Peyer's patch (tissue), 4 donors: Measurements from ENCODE around the gene ZC2HC1C. TPM values are rescaled to one million over a fixed set of nuclear protein-coding genes. Genes with fewer than 3 reads are reported as not detected.

Experiments
- DNase-seq, 3 donors: peaks; one replicate each; pipeline ENCODE4 v3.0.0-alpha.2; 2017 to 2019
- H3K27ac ChIP-seq, 4 donors: fragments of 200-600 bp; sonication (generic); one replicate each; pipeline ENCODE4 v1.5.1; 2016 to 2019
- H3K27me3 ChIP-seq, 2 donors: fragments of 200-600 bp; sonication (generic); one replicate each; pipeline ENCODE4 v1.5.1; 2019
- H3K36me3 ChIP-seq, 3 donors: fragments of 200-600 bp; sonication (generic); one replicate each; pipeline ENCODE4 v1.5.1; 2016 to 2019
- H3K4me1 ChIP-seq, 4 donors: fragments of 200-600 bp; sonication (generic); one replicate each; pipeline ENCODE4 v1.5.1; 2016 to 2019
- H3K4me3 ChIP-seq, 4 donors: fragments of 200-600 bp; sonication (generic); 1 replicate in 3 of 4; 2 replicates in 1 of 4; pipeline ENCODE4 v1.5.1; 2016 to 2019; ENCODE audit warnings: mild to moderate bottlenecking in 1 of 4
- H3K9me3 ChIP-seq, 4 donors: fragments of 200-600 bp; sonication (generic); one replicate each; pipeline ENCODE4 v1.5.1; 2016 to 2019; ENCODE audit warnings: mild to moderate bottlenecking in 1 of 4
- POLR2A ChIP-seq, 2 donors: fragments of 450-650 bp; IDR thresholded peaks; one replicate each; pipeline ENCODE4 v1.5.1; 2017; ENCODE audit warnings: antibody characterized with exemption in 2 of 2, mild to moderate bottlenecking in 2 of 2, moderate library complexity in 2 of 2
- total RNA-seq, 4 donors: library from RNA; depleted of rRNA; stranded (reverse); fragments of >200 nt; gene quantifications; one replicate each; pipeline ENCODE4 v1.1.0, GENCODE V29; 2016
- TF ChIP-seq, protein P1 (sequence below), 6 experiments: fragments of 450-650 bp in 4 of 6; fragments of 200-600 bp in 2 of 6; sonication (generic) in 1 of 6; IDR thresholded peaks; one replicate each; pipeline ENCODE4 v1.5.1; 2017 to 2019; ENCODE audit warnings: antibody characterized with exemption in 6 of 6, mild to moderate bottlenecking in 3 of 6, moderate library complexity in 1 of 6

Gene ZC2HC1C
- total RNA-seq, 4 donors from 2014 or later: 9.2 to 18.3 (median 14.9) TPM

DNA sequence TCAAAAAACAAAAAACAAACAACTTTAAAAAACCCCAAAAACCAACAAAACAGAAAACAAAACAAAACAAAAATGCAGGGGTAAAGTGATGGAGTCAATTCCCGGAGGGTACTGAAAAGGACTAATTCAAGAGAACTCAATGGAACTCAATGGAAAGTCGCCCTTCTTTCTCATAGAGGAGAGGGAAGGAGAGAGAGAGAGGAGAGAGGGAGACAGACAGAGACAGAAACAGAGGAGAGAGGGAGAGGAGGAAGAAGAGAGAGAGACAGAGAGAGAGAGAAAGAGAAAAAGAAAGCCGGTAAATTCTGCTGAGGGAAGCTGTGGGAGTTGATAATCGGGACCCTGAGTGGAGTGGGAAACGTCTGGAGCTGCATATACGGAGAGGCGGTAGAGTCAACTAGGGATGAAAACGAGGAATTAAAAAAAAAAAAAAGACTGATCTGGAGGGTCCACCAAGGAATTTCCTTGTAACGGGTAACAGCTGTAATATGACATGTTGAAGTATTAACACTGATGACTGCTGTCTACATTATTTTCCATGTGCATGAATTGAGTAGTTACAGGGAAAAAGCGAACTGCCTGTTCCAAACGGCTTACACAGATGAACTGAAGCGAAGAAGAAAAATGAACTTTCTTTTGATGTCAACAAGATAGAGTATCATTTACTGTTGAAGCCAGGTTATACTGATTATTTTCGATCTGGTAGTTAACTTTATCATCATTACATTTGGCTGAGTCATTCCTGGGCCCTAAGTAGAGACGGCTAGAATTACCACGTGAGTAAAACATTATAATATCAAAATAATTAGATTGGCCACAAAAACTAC is 934 bp upstream of the ZC2HC1C start:
- TF ChIP-seq, protein P1, sequence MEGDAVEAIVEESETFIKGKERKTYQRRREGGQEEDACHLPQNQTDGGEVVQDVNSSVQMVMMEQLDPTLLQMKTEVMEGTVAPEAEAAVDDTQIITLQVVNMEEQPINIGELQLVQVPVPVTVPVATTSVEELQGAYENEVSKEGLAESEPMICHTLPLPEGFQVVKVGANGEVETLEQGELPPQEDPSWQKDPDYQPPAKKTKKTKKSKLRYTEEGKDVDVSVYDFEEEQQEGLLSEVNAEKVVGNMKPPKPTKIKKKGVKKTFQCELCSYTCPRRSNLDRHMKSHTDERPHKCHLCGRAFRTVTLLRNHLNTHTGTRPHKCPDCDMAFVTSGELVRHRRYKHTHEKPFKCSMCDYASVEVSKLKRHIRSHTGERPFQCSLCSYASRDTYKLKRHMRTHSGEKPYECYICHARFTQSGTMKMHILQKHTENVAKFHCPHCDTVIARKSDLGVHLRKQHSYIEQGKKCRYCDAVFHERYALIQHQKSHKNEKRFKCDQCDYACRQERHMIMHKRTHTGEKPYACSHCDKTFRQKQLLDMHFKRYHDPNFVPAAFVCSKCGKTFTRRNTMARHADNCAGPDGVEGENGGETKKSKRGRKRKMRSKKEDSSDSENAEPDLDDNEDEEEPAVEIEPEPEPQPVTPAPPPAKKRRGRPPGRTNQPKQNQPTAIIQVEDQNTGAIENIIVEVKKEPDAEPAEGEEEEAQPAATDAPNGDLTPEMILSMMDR (IDR thresholded peaks at IDR 0.05): no peak
- TF ChIP-seq POLR2A (IDR thresholded peaks at IDR 0.05): no peak
- Histone ChIP-seq H3K9me3 (no peaks in the 10 kb centered on the region), H3K4me1 (peaks cover 0 to 17% (median under 1%) of the 10 kb centered on the region in 4 donors), H3K27me3 (no peaks in the 10 kb centered on the region), H3K4me3 (peak overlapping the region; percentile 42 to 62 (median 56)), H3K36me3 (no peaks in the 10 kb centered on the region), H3K27ac (peak overlapping the region; percentile 71 to 95 (median 86))
- no peak for DNase-seq

DNA sequence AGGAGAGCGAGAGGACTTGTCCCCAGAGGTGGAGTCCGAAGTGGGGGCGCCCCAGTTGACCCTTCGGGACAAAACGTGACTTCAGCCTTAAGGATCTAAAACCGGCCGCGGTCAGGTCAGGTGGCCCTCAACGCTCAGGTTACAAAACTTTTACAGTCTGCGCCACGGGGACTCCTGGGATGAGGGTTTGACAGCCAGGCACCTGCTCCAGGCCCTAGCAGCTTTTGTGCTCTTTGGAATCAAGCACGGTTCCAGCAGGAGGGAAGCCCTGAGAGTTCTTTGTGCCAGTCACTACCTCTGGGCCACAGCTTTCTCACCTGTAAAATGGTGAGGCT is 337 bp downstream of the ZC2HC1C start:
- Histone ChIP-seq H3K27ac (peak overlapping the region; percentile 71 to 95 (median 86)), H3K36me3 (no peaks in the 10 kb centered on the region), H3K9me3 (no peaks in the 10 kb centered on the region), H3K4me1 (peaks cover 0 to 17% (median 0%) of the 10 kb centered on the region in 4 donors), H3K4me3 (peak overlapping the region; percentile 42 to 62 (median 56)), H3K27me3 (no peaks in the 10 kb centered on the region)
- TF ChIP-seq, protein P1 (IDR thresholded peaks at IDR 0.05): no peak
- TF ChIP-seq POLR2A (IDR thresholded peaks at IDR 0.05): no peak
- DNase-seq: no peak

DNA sequence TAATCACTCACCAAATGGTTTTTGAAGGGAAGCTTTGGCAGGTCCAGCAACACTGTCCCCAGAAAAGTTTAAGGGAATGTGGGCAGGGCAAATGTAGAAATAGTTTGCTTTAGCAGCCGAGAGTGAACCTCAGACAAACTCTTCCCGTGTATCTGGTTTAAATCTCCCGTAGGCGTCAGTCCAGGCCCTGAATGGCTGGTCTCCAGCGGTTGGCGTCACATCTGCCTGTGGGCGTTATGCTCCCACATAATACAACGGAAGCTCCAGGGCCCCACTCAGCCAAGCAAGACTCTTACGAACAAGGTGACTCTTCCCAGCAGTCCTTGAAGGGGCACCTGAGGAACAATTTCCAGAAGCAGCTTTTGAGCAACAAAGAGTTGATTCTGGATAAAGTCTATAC is 942 bp downstream of the ZC2HC1C start:
- H3K27ac ChIP-seq: peak overlapping the region in 3 of 4 donors; percentile 71 to 95 (median 93)

DNA sequence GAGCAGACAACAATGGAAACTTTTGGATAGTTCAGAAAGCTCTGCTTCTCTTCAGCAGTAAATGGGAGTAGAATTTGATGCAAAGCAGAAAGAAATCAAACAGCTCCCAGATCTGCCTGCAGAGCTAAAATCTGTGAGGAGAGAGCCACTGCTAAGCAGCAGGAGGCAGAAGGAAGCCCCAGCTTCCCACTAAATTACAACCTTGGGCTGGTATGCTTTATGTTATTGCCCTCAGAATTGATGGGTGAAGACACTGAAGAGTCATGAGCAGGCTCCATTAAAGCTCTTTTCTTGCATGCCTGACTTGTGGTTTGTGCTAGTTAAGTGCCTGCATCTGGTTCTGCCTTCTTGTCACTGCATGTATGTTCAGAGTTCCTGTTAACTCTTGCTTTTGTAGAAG is 8.4 kb downstream of the ZC2HC1C start:
- H3K9me3 ChIP-seq: no peaks in the 10 kb centered on the region
- DNase-seq: no peak
- H3K27ac ChIP-seq: no peak overlapping the region
- no peak overlapping the region for H3K4me3 ChIP-seq
- H3K27me3 ChIP-seq: no peaks in the 10 kb centered on the region
- peaks cover 0 to 15% (median 0%) of the 10 kb centered on the region in 3 donors for H3K36me3 ChIP-seq
- no peaks in the 10 kb centered on the region for H3K4me1 ChIP-seq
- no peak for TF ChIP-seq POLR2A (IDR thresholded peaks at IDR 0.05)
- TF ChIP-seq, protein P1 (IDR thresholded peaks at IDR 0.05): no peak

More for the DNA sequence above, 942 bp downstream of the ZC2HC1C start:
- peak overlapping the region in 1 of 4 donors; percentile 62 for H3K4me3 ChIP-seq
- no peaks in the 10 kb centered on the region for H3K36me3 ChIP-seq
- H3K9me3 ChIP-seq: no peaks in the 10 kb centered on the region
- H3K27me3 ChIP-seq: no peaks in the 10 kb centered on the region
- DNase-seq: no peak
- H3K4me1 ChIP-seq: peaks cover 0 to 17% (median 0%) of the 10 kb centered on the region in 4 donors
- TF ChIP-seq, protein P1 (IDR thresholded peaks at IDR 0.05): no peak
- no peak for TF ChIP-seq POLR2A (IDR thresholded peaks at IDR 0.05)

DNA sequence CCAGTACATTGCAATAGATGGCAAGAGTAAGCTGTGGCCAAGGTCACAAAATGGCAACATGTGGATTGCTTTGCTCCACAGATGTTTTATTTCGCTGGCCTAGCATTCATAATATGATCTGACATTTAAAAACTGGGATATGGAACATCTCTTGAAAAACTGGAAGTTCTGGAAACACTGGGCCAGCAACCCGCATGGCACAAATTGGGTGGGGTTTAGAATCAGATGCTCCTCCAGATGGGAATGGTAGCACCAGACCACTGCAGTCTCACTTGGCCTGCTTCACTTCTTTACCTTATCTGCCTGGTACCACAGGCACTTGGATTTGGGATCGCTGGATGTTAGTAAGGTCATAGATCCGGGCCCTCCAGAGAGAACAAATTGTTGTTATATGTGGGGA is 10.1 kb downstream of the ZC2HC1C start:
- Histone ChIP-seq H3K36me3 (peaks cover 0 to 26% (median 0%) of the 10 kb centered on the region in 3 donors), H3K4me3 (no peak overlapping the region), H3K27ac (no peak overlapping the region), H3K27me3 (no peaks in the 10 kb centered on the region), H3K9me3 (no peaks in the 10 kb centered on the region), H3K4me1 (no peaks in the 10 kb centered on the region)
- TF ChIP-seq, protein P1 (IDR thresholded peaks at IDR 0.05): no peak
- TF ChIP-seq POLR2A (IDR thresholded peaks at IDR 0.05): no peak
- no peak for DNase-seq
